ENCODE data around the gene TMF1.

The TMF1 gene

GRCh38 chr3:68985146-68985790 lies 66.9 kb downstream of the TMF1 start:
- no peak overlapping the region for H3K4me3 ChIP-seq (replicated peaks; ENCODE audit: low read depth, low read length)
- TF ChIP-seq, protein P1, sequence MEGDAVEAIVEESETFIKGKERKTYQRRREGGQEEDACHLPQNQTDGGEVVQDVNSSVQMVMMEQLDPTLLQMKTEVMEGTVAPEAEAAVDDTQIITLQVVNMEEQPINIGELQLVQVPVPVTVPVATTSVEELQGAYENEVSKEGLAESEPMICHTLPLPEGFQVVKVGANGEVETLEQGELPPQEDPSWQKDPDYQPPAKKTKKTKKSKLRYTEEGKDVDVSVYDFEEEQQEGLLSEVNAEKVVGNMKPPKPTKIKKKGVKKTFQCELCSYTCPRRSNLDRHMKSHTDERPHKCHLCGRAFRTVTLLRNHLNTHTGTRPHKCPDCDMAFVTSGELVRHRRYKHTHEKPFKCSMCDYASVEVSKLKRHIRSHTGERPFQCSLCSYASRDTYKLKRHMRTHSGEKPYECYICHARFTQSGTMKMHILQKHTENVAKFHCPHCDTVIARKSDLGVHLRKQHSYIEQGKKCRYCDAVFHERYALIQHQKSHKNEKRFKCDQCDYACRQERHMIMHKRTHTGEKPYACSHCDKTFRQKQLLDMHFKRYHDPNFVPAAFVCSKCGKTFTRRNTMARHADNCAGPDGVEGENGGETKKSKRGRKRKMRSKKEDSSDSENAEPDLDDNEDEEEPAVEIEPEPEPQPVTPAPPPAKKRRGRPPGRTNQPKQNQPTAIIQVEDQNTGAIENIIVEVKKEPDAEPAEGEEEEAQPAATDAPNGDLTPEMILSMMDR (IDR thresholded peaks at IDR 0.05; ENCODE audit: low read length, missing control alignments) = no peak
- DNase-seq (ENCODE audit: low read depth) = no peak

GRCh38 chr3:68984011-68984530 lies 68.1 kb downstream of the TMF1 start:
- TF ChIP-seq, protein P1 (IDR thresholded peaks at IDR 0.05; ENCODE audit: low read length, missing control alignments) = no peak
- DNase-seq (ENCODE audit: low read depth) = no peak
- H3K4me3 ChIP-seq (replicated peaks; ENCODE audit: low read depth, low read length) = no peak overlapping the region

DNA sequence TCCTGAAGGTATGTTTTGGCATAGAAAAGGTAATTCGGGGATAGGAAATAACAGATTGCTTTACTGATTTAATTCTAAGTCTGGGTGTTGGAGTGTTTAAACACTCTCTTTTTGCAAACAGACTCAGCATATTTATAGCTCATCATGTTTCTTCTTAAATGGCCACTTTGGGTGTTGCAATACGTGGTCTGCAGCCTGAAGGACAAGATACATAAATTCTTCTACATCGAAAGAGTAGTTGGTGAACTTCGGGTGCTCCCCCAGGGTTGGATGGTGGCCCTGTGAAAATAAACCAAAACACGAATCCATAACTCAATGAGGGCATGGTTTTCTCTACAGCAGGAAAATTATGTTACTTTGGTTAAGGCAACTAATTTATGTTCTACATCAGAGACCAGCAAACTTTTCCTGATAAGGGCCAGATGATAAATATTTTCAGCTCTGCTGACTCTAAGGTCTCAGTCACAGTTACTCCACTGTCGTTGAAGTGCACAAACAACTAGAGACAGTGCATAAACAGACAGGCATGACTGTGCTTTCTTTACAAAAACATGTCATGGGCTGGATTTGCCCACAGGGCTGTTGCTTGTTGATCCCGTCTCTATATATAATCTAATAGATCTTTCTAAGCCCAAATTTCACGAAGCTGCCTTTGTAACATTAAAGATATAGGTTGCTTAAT lies 74.5 kb downstream of the TMF1 start:
- no peak overlapping the region for H3K4me3 ChIP-seq (replicated peaks; ENCODE audit: low read depth, low read length)
- DNase-seq (ENCODE audit: low read depth) = no peak
- TF ChIP-seq, protein P1 (IDR thresholded peaks at IDR 0.05; ENCODE audit: low read length, missing control alignments) = no peak

GRCh38 chr3:68974711-68975110 lies 77.4 kb downstream of the TMF1 start:
- no peak for DNase-seq (ENCODE audit: low read depth)
- TF ChIP-seq, protein P1 (IDR thresholded peaks at IDR 0.05; ENCODE audit: low read length, missing control alignments) = no peak
- H3K4me3 ChIP-seq (replicated peaks; ENCODE audit: low read depth, low read length) = no peak overlapping the region

GRCh38 chr3:68973639-68974038 lies 78.5 kb downstream of the TMF1 start:
- TF ChIP-seq, protein P1 (IDR thresholded peaks at IDR 0.05; ENCODE audit: low read length, missing control alignments) = no peak

DNA sequence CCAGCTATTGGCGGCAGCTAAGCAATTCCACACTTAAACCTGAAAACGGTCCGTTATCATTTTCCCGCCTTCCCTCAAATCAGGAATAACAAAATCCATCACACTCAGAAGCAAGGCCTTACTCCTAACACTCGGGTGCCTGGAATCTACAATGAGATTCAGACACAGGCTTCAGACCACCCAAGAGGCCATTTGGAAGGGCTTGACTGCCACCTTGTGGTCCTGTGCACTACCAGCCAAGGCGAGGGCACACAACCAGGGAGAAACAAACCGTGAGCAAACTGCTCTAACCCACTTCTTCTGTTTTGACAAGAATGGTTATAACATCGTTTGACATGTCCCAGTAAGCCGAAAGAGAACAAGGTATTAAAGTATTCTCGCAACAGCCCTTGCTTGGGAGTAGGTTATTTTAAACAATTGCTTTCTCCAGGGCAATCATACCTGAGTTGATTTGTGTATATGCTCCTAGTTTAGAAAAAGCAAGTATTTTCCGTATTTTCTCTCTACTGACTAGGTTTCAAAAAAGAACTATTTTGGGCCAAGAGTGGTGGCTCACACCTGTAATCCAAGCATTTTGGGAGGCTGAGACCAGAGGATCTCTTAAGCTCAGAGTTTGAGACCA lies 79.7 kb downstream of the TMF1 start:
- no peak overlapping the region for H3K4me3 ChIP-seq (replicated peaks; ENCODE audit: low read depth, low read length)
- TF ChIP-seq, protein P1 (IDR thresholded peaks at IDR 0.05; ENCODE audit: low read length, missing control alignments) = peak; percentile 93
- DNase-seq (ENCODE audit: low read depth) = peak; percentile 68

More at GRCh38 chr3:68973639-68974038, 78.5 kb downstream of the TMF1 start:
- DNase-seq (ENCODE audit: low read depth) = no peak
- no peak overlapping the region for H3K4me3 ChIP-seq (replicated peaks; ENCODE audit: low read depth, low read length)

Data from fibroblast of pulmonary artery (primary cell).